Gastrocnemius medialis (tissue), 4 donors: ENCODE data around the gene PPP2R5A. TPM values are rescaled to one million over a fixed set of nuclear protein-coding genes. Genes with fewer than 3 reads are reported as not detected.
A peak's percentile ranks its signal among the peaks of the same experiment; 100 is the strongest.

Experiments
- ATAC-seq, 2 donors: fragments of 150-250 bp; one replicate each; pipeline ENCODE4 v1.9.1; 2016
- DNase-seq, 2 donors: peaks; one replicate each; pipeline ENCODE4 v3.0.0-alpha.2; 2019
- H3K27ac ChIP-seq, 4 donors: fragments of 200-600 bp; sonication (generic); 1 replicate in 1 of 4; 2 replicates in 3 of 4; pipeline ENCODE4 v1.5.1; 2016 to 2018; ENCODE audit warnings: mild to moderate bottlenecking in 2 of 4, moderate library complexity in 1 of 4
- H3K27me3 ChIP-seq, 3 donors: fragments of 200-600 bp; sonication (generic) in 2 of 3; 1 replicate in 1 of 3; 2 replicates in 2 of 3; pipeline versions ENCODE4 v1.5.1 to v1.6.0; 2016 to 2019; ENCODE audit warnings: mild to moderate bottlenecking in 1 of 3, moderate library complexity in 1 of 3
- H3K36me3 ChIP-seq, 2 donors: fragments of 200-600 bp; sonication (generic) in 1 of 2; one replicate each; pipeline ENCODE4 v1.5.1; 2017 to 2018
- H3K4me1 ChIP-seq, 2 donors: fragments of 200-600 bp; sonication (generic) in 1 of 2; one replicate each; pipeline ENCODE4 v1.5.1; 2016 to 2017; ENCODE audit warnings: mild to moderate bottlenecking in 2 of 2
- H3K4me3 ChIP-seq, 4 donors: fragments of 200-600 bp; sonication (generic) in 3 of 4; 1 replicate in 1 of 4; 2 replicates in 3 of 4; pipeline ENCODE4 v1.5.1; 2016 to 2019; ENCODE audit warnings: mild to moderate bottlenecking in 2 of 4
- H3K9me3 ChIP-seq, 3 donors: fragments of 200-600 bp; sonication (generic) in 2 of 3; 1 replicate in 1 of 3; 2 replicates in 2 of 3; pipeline ENCODE4 v1.5.1; 2016 to 2019
- POLR2A ChIP-seq, 2 donors: fragments of 450-650 bp; IDR thresholded peaks; one replicate each; pipeline ENCODE4 v1.6.1; 2017; ENCODE audit warnings: antibody characterized with exemption in 2 of 2, mild to moderate bottlenecking in 2 of 2, moderate library complexity in 2 of 2
- in situ Hi-C, 4 donors: fragments of 200-750 bp; cut with MboI; loops; one replicate each; pipeline versions ENCODE4 v1.15.0 to v1.8.0; 2017; ENCODE audit warnings: low sequenced_read_pairs in 4 of 4
- intact Hi-C: fragments of 100-400 bp; cut with DNase I; formaldehyde crosslinking; loops from one replicate; pipeline ENCODE4 v1.15.1; 2023; ENCODE audit warnings: low total_unique reads
- total RNA-seq, 4 donors: library from RNA; depleted of rRNA; stranded (reverse); fragments of >200 nt; gene quantifications; one replicate each; pipeline versions ENCODE4 v1.1.0 to v1.2.3, GENCODE V29; 2016
- TF ChIP-seq, protein P1 (sequence below), 5 experiments: fragments of 450-650 bp in 3 of 5; fragments of 200-600 bp in 2 of 5; sonication (generic) in 2 of 5; IDR thresholded peaks in 4 of 5; conservative IDR thresholded peaks in 1 of 5; 1 replicate in 4 of 5; 2 replicates in 1 of 5; pipeline ENCODE4 v1.5.1; 2016 to 2019; ENCODE audit warnings: antibody characterized with exemption in 5 of 5, mild to moderate bottlenecking in 3 of 5, moderate library complexity in 3 of 5

PPP2R5A gene
- 10 to 100 TPM; 33.3 to 50.5 (median 37.5) TPM for total RNA-seq

DNA sequence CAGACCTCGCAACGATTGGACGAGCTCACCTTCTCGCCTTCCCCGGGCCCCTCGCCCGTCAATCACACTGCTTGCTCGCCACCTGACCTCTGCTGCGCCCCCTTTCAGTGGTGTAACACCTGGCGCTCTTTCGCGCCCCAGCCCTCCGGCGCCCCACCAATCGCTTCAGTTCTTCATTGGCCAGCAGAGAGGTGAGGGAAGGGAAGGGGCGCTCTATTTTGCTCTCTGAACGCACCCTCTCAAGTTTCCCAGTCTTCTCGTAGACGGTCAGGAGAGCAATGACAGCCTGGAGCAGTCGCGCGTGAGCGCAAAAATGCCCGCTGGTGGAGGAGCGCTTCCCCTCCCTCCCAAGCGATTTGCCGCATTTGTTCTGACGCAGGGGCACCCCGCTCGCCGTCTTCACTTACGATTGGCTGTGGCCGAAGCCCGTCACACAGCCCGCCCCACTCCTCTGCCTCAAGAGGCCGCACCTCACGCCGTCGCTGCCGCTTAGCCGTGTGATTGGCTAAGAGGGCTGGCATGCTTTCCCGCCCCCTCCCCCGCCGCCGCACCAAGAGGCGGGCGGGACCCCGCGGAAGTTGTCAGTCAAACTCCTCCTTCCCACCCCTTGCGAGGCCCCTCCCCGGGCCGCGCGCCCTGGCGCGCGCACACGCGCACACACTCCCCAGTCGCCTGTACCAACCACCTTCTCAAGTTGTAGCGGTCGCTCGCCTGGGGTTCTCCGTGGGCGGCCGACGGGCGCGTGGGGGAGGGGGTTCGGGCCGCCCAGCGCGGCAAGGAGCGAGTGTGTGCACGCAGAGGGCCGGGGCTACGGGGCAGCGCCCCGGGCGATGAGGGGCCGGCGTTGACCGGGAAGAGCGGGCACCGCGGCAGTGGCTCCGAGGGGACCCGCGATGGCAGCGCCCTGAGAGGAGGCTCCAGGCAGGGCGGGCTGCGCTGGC lies at the start of gene PPP2R5A:
TSS of gene PPP2R5A (plus strand) at position 667 of the 941 bp plus-strand sequence. CDS start 701 bp downstream, outside the sequence.
- Histone ChIP-seq H3K27me3 (no peaks in the 10 kb centered on the region), H3K27ac (peak within 1 kb of the TSS; percentile 91 to 99 (median 98)), H3K36me3 (no peaks in the 10 kb centered on the region), H3K4me3 (peak within 1 kb of the TSS; percentile 81 to 91 (median 88)), H3K4me1 (peaks cover 22 to 30% of the 10 kb centered on the region in 2 donors), H3K9me3 (no peaks in the 10 kb centered on the region)
- DNase-seq (peak; percentile 99), ATAC-seq (peak; percentile 83 to 87)
- in situ Hi-C loops = loop anchor here in 1 of 4 donors (5.0 kb wide), 1 partner anchor 213 kb away; no protein-coding TSS in a partner anchor
- TF ChIP-seq, protein P1, sequence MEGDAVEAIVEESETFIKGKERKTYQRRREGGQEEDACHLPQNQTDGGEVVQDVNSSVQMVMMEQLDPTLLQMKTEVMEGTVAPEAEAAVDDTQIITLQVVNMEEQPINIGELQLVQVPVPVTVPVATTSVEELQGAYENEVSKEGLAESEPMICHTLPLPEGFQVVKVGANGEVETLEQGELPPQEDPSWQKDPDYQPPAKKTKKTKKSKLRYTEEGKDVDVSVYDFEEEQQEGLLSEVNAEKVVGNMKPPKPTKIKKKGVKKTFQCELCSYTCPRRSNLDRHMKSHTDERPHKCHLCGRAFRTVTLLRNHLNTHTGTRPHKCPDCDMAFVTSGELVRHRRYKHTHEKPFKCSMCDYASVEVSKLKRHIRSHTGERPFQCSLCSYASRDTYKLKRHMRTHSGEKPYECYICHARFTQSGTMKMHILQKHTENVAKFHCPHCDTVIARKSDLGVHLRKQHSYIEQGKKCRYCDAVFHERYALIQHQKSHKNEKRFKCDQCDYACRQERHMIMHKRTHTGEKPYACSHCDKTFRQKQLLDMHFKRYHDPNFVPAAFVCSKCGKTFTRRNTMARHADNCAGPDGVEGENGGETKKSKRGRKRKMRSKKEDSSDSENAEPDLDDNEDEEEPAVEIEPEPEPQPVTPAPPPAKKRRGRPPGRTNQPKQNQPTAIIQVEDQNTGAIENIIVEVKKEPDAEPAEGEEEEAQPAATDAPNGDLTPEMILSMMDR (IDR thresholded peaks at IDR 0.05 in 4 of 5, conservative IDR thresholded peaks at IDR 0.05 in 1 of 5) = peak in 3 of 5 experiments; percentile 22 to 41 (median 29)
- peak; percentile 92 to 94 for TF ChIP-seq POLR2A (IDR thresholded peaks at IDR 0.05)
- intact Hi-C loops = loop anchor here (1.0 to 10.0 kb wide), 7 partner anchors 122 to 450 kb away; partner anchors contain the start of genes ATF3, DTL, INTS7 and LPGAT1

GRCh38 chr1:212235857-212236256 lies 49.4 kb upstream of the PPP2R5A start:
- Histone ChIP-seq H3K27ac (peak overlapping the region; percentile 80 to 90 (median 87)), H3K9me3 (no peaks in the 10 kb centered on the region), H3K36me3 (no peaks in the 10 kb centered on the region), H3K27me3 (no peaks in the 10 kb centered on the region), H3K4me1 (peaks cover 35 to 51% of the 10 kb centered on the region in 2 donors), H3K4me3 (no peak overlapping the region)
- DNase-seq (no peak), ATAC-seq (no peak)
- intact Hi-C loops = loop anchor here (2.0 kb wide), 1 partner anchor 51 kb away; no protein-coding TSS in a partner anchor
- TF ChIP-seq, protein P1 (IDR thresholded peaks at IDR 0.05 in 4 of 5, conservative IDR thresholded peaks at IDR 0.05 in 1 of 5) = no peak
- no peak for TF ChIP-seq POLR2A (IDR thresholded peaks at IDR 0.05)
- in situ Hi-C loops = no loop called here

GRCh38 chr1:212236664-212237220 lies 48.5 kb upstream of the PPP2R5A start:
- no peaks in the 10 kb centered on the region for H3K27me3 ChIP-seq
- ATAC-seq (no peak), DNase-seq (no peak)
- H3K4me1 ChIP-seq = peaks cover 35 to 54% of the 10 kb centered on the region in 2 donors
- no peak for TF ChIP-seq POLR2A (IDR thresholded peaks at IDR 0.05)
- TF ChIP-seq, protein P1 (IDR thresholded peaks at IDR 0.05 in 4 of 5, conservative IDR thresholded peaks at IDR 0.05 in 1 of 5) = no peak
- no peak overlapping the region for H3K4me3 ChIP-seq
- peak overlapping the region; percentile 31 to 87 (median 84) for H3K27ac ChIP-seq
- intact Hi-C loops = no loop called here
- H3K36me3 ChIP-seq = no peaks in the 10 kb centered on the region
- in situ Hi-C loops = no loop called here
- H3K9me3 ChIP-seq = no peaks in the 10 kb centered on the region

DNA sequence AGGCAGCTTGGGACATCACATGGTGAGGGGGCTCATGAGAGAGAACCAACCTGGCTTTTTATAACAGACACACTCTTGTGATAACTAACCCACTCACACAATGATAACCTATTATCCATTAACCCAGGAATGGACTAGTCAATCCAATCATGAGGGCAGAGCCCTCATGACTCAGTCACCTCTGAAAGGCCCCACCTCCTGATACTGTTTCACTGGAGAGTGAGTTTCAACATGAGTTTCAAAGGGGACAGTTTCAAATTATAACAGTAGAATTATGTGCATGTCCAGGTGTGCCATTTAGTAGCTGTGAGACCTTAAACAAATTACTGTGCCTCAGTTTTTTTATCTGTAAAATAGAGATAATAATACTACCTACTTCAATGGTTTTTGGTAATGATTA lies 47.6 kb upstream of the PPP2R5A start:
- no peak for ATAC-seq
- TF ChIP-seq, protein P1 (IDR thresholded peaks at IDR 0.05 in 4 of 5, conservative IDR thresholded peaks at IDR 0.05 in 1 of 5) = no peak
- TF ChIP-seq POLR2A (IDR thresholded peaks at IDR 0.05) = no peak
- H3K27me3 ChIP-seq = no peaks in the 10 kb centered on the region
- in situ Hi-C loops = no loop called here
- intact Hi-C loops = no loop called here
- peaks cover 35 to 64% of the 10 kb centered on the region in 2 donors for H3K4me1 ChIP-seq
- no peaks in the 10 kb centered on the region for H3K9me3 ChIP-seq
- H3K36me3 ChIP-seq = no peaks in the 10 kb centered on the region
- H3K27ac ChIP-seq = peak overlapping the region in 1 of 4 donors; percentile 87
- no peak overlapping the region for H3K4me3 ChIP-seq
- DNase-seq = no peak
